Kidney (tissue), 14 donors: Measurements from ENCODE around the gene AMH. TPM values are rescaled to one million over a fixed set of nuclear protein-coding genes. Genes with fewer than 3 reads are reported as not detected.

ENCODE experiments used
- DNase-seq, 5 donors: peaks; one replicate each; pipeline ENCODE4 v3.0.0-alpha.2; 2013 to 2020
- FAIRE-seq: peaks from 2 replicates; lab custom pipeline; 2012; peaks lifted over from hg19 to GRCh38; lab: Jason Lieb, UNC
- H3K27ac ChIP-seq, 2 donors: one replicate each; pipeline ENCODE4 v1.7.0; 2013; ENCODE audit warnings: low read depth in 2 of 2, low read length in 2 of 2, inconsistent platforms in 1 of 2
- H3K27me3 ChIP-seq: one replicate; pipeline ENCODE4 v1.7.1; 2013; ENCODE audit warnings: low read length, inconsistent platforms; ENCODE audit not compliant: control insufficient read depth, insufficient read depth
- H3K36me3 ChIP-seq, 3 donors: one replicate each; pipeline versions ENCODE4 v1.7.0 to v1.7.1; 2013; ENCODE audit warnings: low read length in 3 of 3, control low read depth in 1 of 3, inconsistent platforms in 1 of 3; ENCODE audit not compliant: insufficient read depth in 3 of 3, control insufficient read depth in 2 of 3
- H3K4me1 ChIP-seq, 3 donors: one replicate each; pipeline versions ENCODE4 v1.7.0 to v1.7.1; 2013; ENCODE audit warnings: low read length in 3 of 3, inconsistent platforms in 1 of 3, low read depth in 1 of 3; ENCODE audit not compliant: control insufficient read depth in 2 of 3, insufficient read depth in 2 of 3
- H3K4me3 ChIP-seq, 3 donors: one replicate each; pipeline versions ENCODE4 v1.7.0 to v1.8.1; 2013; ENCODE audit warnings: low read length in 3 of 3, control low read depth in 1 of 3, inconsistent platforms in 1 of 3
- H3K9ac ChIP-seq, 3 donors: one replicate each; pipeline versions ENCODE4 v1.7.0 to v1.7.1; 2013; ENCODE audit warnings: low read length in 3 of 3, control low read depth in 1 of 3, inconsistent platforms in 1 of 3
- H3K9me3 ChIP-seq, 3 donors: one replicate each; pipeline versions ENCODE4 v1.7.0 to v1.7.1; 2013; ENCODE audit warnings: low read length in 3 of 3, control low read depth in 1 of 3, inconsistent platforms in 1 of 3; ENCODE audit not compliant: control insufficient read depth in 2 of 3, insufficient read depth in 1 of 3
- intact Hi-C: fragments of 100-400 bp; cut with DNase I; formaldehyde crosslinking; loops from one replicate; pipeline ENCODE4 v1.11.1; 2022
- polyA plus RNA-seq: library from polyadenylated mRNA; stranded (reverse); fragments of 350-450 nt; fragmentation: Illumina TruSeq; extraction: RNeasy Lipid Tissue Mini Kit (QIAGEN cat#74804); gene quantifications from one replicate; pipeline ENCODE4 v1.2.3, GENCODE V29; 2014; ENCODE audit warnings: low read depth, low replicate concordance; ENCODE audit not compliant: insufficient read depth
- total RNA-seq: library from RNA; stranded (reverse); fragmentation: NEBNext Ultra II Directional; extraction: Animal tissue kit (Norgen Biotek cat#: 25700); gene quantifications from one replicate; pipeline ENCODE4 v1.2.1, GENCODE V29; 2021
- TF ChIP-seq, protein P1 (sequence below): IDR thresholded peaks from 3 replicates; pipeline ENCODE4 v1.5.1; 2012; ENCODE audit warnings: mild to moderate bottlenecking, moderate library complexity, borderline replicate concordance; ENCODE audit not compliant: insufficient read depth; ENCODE audit errors: extremely low read depth
- donor health status: control.
- donor health status: control.
- donor health status: control.
- donor health status: control.
- donor health status: control.
- donor health status: DM: yes; HTN: yes; CAD: no.
- donor health status: Normal renal cell carcinoma (clear cell type).

The AMH gene
- total and polyA plus RNA-seq, 2 donors from 2014 or later: 0.60 to 1.0 TPM

- H3K4me1 ChIP-seq: peaks cover 0 to 6% (median 0%) of the 10 kb centered on the region in 3 donors
- intact Hi-C loops: no loop called here
- no peak overlapping the region for H3K27ac ChIP-seq
- no peaks in the 10 kb centered on the region for H3K36me3 ChIP-seq
- FAIRE-seq (no peak), DNase-seq (no peak)
- H3K4me3 ChIP-seq: no peak overlapping the region
- TF ChIP-seq, protein P1, sequence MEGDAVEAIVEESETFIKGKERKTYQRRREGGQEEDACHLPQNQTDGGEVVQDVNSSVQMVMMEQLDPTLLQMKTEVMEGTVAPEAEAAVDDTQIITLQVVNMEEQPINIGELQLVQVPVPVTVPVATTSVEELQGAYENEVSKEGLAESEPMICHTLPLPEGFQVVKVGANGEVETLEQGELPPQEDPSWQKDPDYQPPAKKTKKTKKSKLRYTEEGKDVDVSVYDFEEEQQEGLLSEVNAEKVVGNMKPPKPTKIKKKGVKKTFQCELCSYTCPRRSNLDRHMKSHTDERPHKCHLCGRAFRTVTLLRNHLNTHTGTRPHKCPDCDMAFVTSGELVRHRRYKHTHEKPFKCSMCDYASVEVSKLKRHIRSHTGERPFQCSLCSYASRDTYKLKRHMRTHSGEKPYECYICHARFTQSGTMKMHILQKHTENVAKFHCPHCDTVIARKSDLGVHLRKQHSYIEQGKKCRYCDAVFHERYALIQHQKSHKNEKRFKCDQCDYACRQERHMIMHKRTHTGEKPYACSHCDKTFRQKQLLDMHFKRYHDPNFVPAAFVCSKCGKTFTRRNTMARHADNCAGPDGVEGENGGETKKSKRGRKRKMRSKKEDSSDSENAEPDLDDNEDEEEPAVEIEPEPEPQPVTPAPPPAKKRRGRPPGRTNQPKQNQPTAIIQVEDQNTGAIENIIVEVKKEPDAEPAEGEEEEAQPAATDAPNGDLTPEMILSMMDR: no peak
- no peaks in the 10 kb centered on the region for H3K9me3 ChIP-seq
- H3K9ac ChIP-seq: no peak overlapping the region
- H3K27me3 ChIP-seq: peaks cover 2% of the 10 kb centered on the region
Observed at GRCh38 chr19:2252797-2253105, 3.6 kb downstream of the AMH start.

- peaks cover 0 to 6% (median 0%) of the 10 kb centered on the region in 3 donors for H3K4me1 ChIP-seq
- TF ChIP-seq, protein P1: no peak
- no peak overlapping the region for H3K4me3 ChIP-seq
- H3K9me3 ChIP-seq: no peaks in the 10 kb centered on the region
- intact Hi-C loops: no loop called here
- no peak overlapping the region for H3K9ac ChIP-seq
- H3K27ac ChIP-seq: no peak overlapping the region
- FAIRE-seq (no peak), DNase-seq (peak in 2 of 5 donors; percentile 39 to 74)
- H3K27me3 ChIP-seq: peaks cover 2% of the 10 kb centered on the region
- no peaks in the 10 kb centered on the region for H3K36me3 ChIP-seq
Observed at GRCh38 chr19:2253106-2254063, 4.3 kb downstream of the AMH start.

DNA sequence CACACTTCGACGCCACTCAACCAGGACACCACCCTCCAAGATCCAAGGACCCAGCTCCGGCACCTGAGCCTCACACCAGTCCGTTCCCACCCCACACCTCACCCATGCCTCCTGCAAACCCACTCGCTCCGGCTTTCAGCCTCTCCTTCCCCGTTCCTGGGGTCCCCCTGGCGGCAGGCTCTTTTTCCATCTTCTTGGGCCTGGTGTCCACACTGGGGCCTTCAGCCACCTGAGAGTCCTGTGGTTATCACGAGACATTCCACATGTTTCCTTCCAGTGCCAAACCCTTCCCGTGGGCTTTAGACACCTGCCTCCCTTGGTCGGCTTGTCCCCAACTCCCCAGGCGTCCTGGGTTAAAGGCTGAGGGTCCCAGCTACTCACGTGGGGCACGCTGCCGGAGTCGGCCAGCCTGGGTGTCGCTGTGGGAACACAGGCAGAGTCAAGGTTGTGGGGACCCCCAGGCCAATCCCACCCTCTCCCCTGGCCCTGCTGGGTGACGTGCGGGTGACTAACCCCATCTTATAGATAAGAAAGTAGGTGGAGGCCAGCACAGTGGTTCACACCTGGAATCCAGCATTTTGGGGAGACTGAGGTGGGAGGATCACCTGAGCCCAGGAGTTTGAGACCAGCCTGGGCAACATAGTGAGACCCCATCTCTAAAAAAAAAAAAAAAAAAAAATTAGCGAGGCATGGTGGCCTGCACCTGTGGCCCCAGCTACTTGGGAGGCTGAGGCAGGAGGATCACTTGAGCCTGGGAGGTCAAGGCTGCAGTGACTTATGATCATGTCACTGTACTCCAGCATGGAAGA is 5.1 kb downstream of the AMH start:
- no peaks in the 10 kb centered on the region for H3K36me3 ChIP-seq
- peaks cover 0 to 6% (median 0%) of the 10 kb centered on the region in 3 donors for H3K4me1 ChIP-seq
- peak; percentile 59 to 80 (median 66) for DNase-seq
- no peak overlapping the region for H3K9ac ChIP-seq
- TF ChIP-seq, protein P1: no peak
- FAIRE-seq: no peak
- no peaks in the 10 kb centered on the region for H3K9me3 ChIP-seq
- H3K4me3 ChIP-seq: no peak overlapping the region
- peaks cover 2% of the 10 kb centered on the region for H3K27me3 ChIP-seq
- intact Hi-C loops: no loop called here
- H3K27ac ChIP-seq: no peak overlapping the region
